GM23248 (cell line): ENCODE results near the gene ZBTB34. TPM values are rescaled to one million over a fixed set of nuclear protein-coding genes. Genes with fewer than 3 reads are reported as not detected.

Experiments
- DNase-seq: peaks from one replicate; pipeline ENCODE4 v3.0.0-alpha.2; 2015
- H2AFZ ChIP-seq: fragments of 200-600 bp; sonication (generic); 2 replicates; pipeline ENCODE4 v1.6.1; 2016; ENCODE audit warnings: antibody characterized with exemption
- H3F3A ChIP-seq: fragments of 200-600 bp; sonication (generic); 2 replicates; pipeline ENCODE4 v1.6.1; 2016; ENCODE audit warnings: mild to moderate bottlenecking, antibody characterized with exemption, mixed run types; ENCODE audit not compliant: insufficient read depth
- H3K27ac ChIP-seq: fragments of 200-600 bp; sonication (generic); 2 replicates; pipeline ENCODE4 v1.5.1; 2016; ENCODE audit warnings: mild to moderate bottlenecking
- H3K27me3 ChIP-seq: fragments of 200-600 bp; sonication (generic); replicated peaks from 2 replicates; pipeline ENCODE4 v1.6.1; 2016; ENCODE audit warnings: mild to moderate bottlenecking; ENCODE audit not compliant: insufficient read depth
- H3K36me3 ChIP-seq: fragments of 200-600 bp; sonication (generic); 2 replicates; pipeline ENCODE4 v1.6.1; 2016; ENCODE audit warnings: low read depth, mild to moderate bottlenecking
- H3K4me1 ChIP-seq: fragments of 200-600 bp; sonication (generic); 2 replicates; pipeline ENCODE4 v1.6.1; 2016; ENCODE audit warnings: mild to moderate bottlenecking; ENCODE audit not compliant: insufficient read depth
- H3K4me2 ChIP-seq: fragments of 200-600 bp; sonication (generic); one replicate; pipeline ENCODE4 v1.6.1; 2016; ENCODE audit warnings: mild to moderate bottlenecking; ENCODE audit not compliant: unreplicated experiment
- H3K4me3 ChIP-seq: fragments of 200-600 bp; sonication (generic); 2 replicates; pipeline ENCODE4 v1.5.1; 2016; ENCODE audit warnings: mild to moderate bottlenecking
- H3K79me2 ChIP-seq: fragments of 200-600 bp; sonication (generic); 2 replicates; pipeline ENCODE4 v1.6.1; 2016; ENCODE audit warnings: mild to moderate bottlenecking; ENCODE audit not compliant: insufficient read depth
- H3K9ac ChIP-seq: fragments of 200-600 bp; sonication (generic); 2 replicates; pipeline ENCODE4 v1.6.1; 2016; ENCODE audit warnings: mild to moderate bottlenecking
- H3K9me2 ChIP-seq: fragments of 200-600 bp; sonication (generic); 2 replicates; pipeline ENCODE4 v1.6.1; 2016; ENCODE audit warnings: mixed run types, mild to moderate bottlenecking, moderate library complexity; ENCODE audit not compliant: insufficient read depth
- H3K9me3 ChIP-seq: fragments of 200-600 bp; sonication (generic); one replicate; pipeline ENCODE4 v1.6.1; 2017; ENCODE audit warnings: low read depth
- H4K20me1 ChIP-seq: fragments of 200-600 bp; sonication (generic); 2 replicates; pipeline ENCODE4 v1.6.0; 2016; ENCODE audit not compliant: insufficient read depth
- EZH2 ChIP-seq: fragments of 200-600 bp; sonication (generic); IDR thresholded peaks from 2 replicates; pipeline ENCODE4 v1.6.1; 2018; ENCODE audit warnings: antibody characterized with exemption, mild to moderate bottlenecking; ENCODE audit not compliant: insufficient read depth, poor library complexity, severe bottlenecking
- EZH2phosphoT487 ChIP-seq: fragments of 200-600 bp; sonication (generic); IDR thresholded peaks from 2 replicates; pipeline ENCODE4 v1.6.1; 2018; ENCODE audit warnings: antibody characterized with exemption, moderate library complexity, mild to moderate bottlenecking, low read depth; ENCODE audit not compliant: insufficient read depth
- WGBS, 2 experiments: methylation state at CpG; one replicate each; pipeline ENCODE4 v1.1.6; 2015 to 2017; ENCODE audit warnings: low lambda C conversion rate in 2 of 2, low coverage in 1 of 2; ENCODE audit errors: missing lambda C conversion rate in 2 of 2; 5-methylcytosine and 5-hydroxymethylcytosine counted together
- in situ Hi-C: fragments of 300-500 bp; cut with MboI; formaldehyde crosslinking; loops from 2 replicates; pipeline ENCODE4 v1.15.0; 2020
- polyA plus RNA-seq: library from polyadenylated mRNA; unstranded; fragments of >200 nt; fragmentation: Nextera tagmentation; extraction: Ambion mirVana; gene quantifications from 2 replicates; pipeline ENCODE4 v1.2.1, GENCODE V29; 2016
- total RNA-seq: library from RNA; depleted of rRNA; stranded (reverse); fragments of >200 nt; shearing (Covaris generic); gene quantifications from 2 replicates; pipeline ENCODE4 v1.2.3, GENCODE V29; 2014

Gene ZBTB34
- total and polyA plus RNA-seq, 2 experiments from 2014 or later = 2.3 to 5.5 TPM

DNA sequence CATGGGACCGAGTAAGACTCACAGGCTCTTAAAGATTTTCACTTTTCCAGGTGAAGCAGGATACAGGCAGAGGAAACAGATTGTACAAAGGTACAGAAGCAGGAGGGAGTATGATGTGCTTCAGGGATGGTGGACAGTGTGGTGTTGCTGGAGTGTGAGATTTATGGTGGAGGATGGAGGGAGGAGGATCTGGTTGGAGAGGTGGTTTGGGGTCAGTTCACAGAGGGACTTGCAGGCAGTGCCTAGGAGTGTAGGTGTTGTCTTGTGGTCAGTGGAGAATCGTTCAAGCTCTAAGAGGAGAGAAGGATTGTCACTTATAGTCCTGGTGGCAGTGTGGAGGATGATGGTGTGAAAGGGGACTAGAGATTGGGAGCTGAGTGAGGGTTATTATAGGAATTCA is 65.9 kb downstream of the ZBTB34 start:
- Histone ChIP-seq H3K9me2 (no peaks in the 10 kb centered on the region), H3K79me2 (no peaks in the 10 kb centered on the region), H3K27ac (no peak overlapping the region), H3K9ac (no peak overlapping the region), H3K9me3 (no peaks in the 10 kb centered on the region), H4K20me1 (no peaks in the 10 kb centered on the region), H3K36me3 (no peaks in the 10 kb centered on the region), H3F3A (no peaks in the 10 kb centered on the region), H2AFZ (no peak overlapping the region), H3K27me3 (peaks cover 34% of the 10 kb centered on the region), H3K4me3 (no peak overlapping the region), H3K4me2 (no peak overlapping the region), H3K4me1 (no peaks in the 10 kb centered on the region)
- TF ChIP-seq EZH2phosphoT487 = no peak
- no peak for TF ChIP-seq EZH2
- no peak for DNase-seq
- in situ Hi-C loops = no loop called here
- 30 to 36% methylated on average over 2 of the region's 2 CpGs for WGBS, 2 experiments

DNA sequence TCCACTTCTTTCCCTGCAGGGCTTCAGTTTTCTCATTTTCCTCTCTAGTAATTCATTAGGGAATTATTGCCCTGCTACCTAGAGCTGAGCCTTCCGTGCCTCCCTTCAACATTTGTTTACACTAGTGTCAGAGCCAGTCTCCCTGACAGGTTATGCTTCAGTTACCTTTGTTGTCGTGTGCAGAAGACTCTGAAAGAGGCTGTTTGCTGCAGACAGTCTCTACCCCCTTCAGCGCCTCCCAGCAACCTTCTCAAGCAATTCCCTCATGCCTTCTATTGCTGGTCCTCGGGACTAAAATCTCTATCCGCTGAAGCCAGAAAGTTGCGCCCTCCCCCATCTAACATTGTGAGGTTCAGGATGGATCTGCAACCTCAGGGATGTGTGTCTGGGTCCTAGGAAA is 67.0 kb downstream of the ZBTB34 start:
- Histone ChIP-seq H4K20me1 (no peaks in the 10 kb centered on the region), H3K27ac (no peak overlapping the region), H3K9me2 (no peaks in the 10 kb centered on the region), H2AFZ (no peak overlapping the region), H3K4me3 (no peak overlapping the region), H3K79me2 (no peaks in the 10 kb centered on the region), H3K4me2 (no peak overlapping the region), H3K9ac (no peak overlapping the region), H3K27me3 (peaks cover 26% of the 10 kb centered on the region), H3K4me1 (no peaks in the 10 kb centered on the region), H3K36me3 (no peaks in the 10 kb centered on the region), H3F3A (no peaks in the 10 kb centered on the region), H3K9me3 (no peaks in the 10 kb centered on the region)
- no peak for TF ChIP-seq EZH2phosphoT487
- TF ChIP-seq EZH2 = no peak
- WGBS, 2 experiments = 65 to 68% methylated on average over 6 of the region's 6 CpGs
- in situ Hi-C loops = no loop called here
- DNase-seq = no peak

DNA sequence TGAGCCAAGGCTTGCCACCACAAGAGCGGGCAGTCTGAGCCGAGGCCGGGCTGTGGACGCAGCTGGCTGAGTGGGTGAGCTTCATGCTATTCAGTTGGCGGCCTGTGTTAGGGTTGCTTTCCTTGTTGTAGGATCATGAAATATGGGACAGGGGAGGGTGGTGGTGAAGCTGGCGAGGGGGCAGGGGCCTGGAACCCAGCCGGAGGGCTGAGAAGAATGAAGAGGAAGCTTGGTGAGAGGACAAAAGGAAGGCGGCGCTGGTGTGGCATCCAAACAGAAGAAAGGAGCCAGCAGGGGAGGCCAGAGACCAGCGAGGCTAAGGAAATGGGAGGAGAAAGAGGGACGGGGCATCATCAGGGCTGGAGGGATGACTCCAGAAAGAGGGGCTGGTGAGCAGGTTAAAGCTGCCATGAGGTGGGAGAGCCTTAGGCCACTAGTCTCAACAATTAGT is 72.5 kb downstream of the ZBTB34 start:
- H3K9ac ChIP-seq = no peak overlapping the region
- TF ChIP-seq EZH2phosphoT487 = no peak
- TF ChIP-seq EZH2 = no peak
- H3K27me3 ChIP-seq = peaks cover 6% of the 10 kb centered on the region

DNA sequence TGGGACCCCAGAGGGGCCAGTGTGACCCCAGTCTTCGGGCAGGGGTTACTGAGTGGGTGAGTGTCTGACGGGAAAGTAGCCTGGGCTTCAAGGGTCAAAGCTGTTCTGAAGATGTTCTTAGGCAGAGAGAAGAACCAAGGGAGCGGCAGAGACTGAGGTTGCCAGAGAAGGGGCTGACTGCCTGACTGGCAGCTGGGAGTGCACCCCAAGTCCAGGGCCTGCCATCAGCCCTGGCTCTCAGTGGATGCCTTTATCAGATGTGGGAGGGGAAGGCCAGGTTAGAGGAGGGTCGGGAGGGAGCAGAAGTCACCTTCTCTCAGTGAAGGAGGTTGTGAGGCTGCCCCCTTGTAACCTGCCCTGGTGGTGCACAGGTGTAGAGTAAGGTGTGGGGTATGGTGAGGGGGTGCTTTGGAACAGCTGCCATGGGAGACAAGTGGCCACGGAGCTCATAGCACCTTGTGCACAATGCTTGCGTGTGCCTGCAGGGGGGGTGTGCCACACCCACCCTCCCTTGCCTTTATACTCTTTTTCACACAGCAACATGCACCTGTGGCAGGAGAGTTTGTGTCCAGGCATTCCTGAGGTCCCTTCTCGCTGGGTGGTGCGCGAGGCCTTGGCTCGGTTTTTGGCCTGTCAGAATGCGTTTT is 73.0 kb downstream of the ZBTB34 start:
- Histone ChIP-seq H3K9ac (no peak overlapping the region), H3K79me2 (no peaks in the 10 kb centered on the region), H3K27me3 (peaks cover 6% of the 10 kb centered on the region), H3K36me3 (no peaks in the 10 kb centered on the region), H2AFZ (no peak overlapping the region), H3K4me3 (no peak overlapping the region), H3K9me2 (no peaks in the 10 kb centered on the region), H3K4me2 (no peak overlapping the region), H4K20me1 (no peaks in the 10 kb centered on the region), H3K27ac (no peak overlapping the region), H3K9me3 (no peaks in the 10 kb centered on the region), H3F3A (no peaks in the 10 kb centered on the region), H3K4me1 (no peaks in the 10 kb centered on the region)
- TF ChIP-seq EZH2 = no peak
- in situ Hi-C loops = no loop called here
- WGBS, 2 experiments = 80 to 84% methylated on average over 11 of the region's 11 CpGs
- DNase-seq = no peak

More for the DNA sequence above, 72.5 kb downstream of the ZBTB34 start:
- Histone ChIP-seq H4K20me1 (no peaks in the 10 kb centered on the region), H3K4me1 (no peaks in the 10 kb centered on the region), H3F3A (no peaks in the 10 kb centered on the region), H2AFZ (no peak overlapping the region), H3K4me2 (no peak overlapping the region), H3K4me3 (no peak overlapping the region), H3K27ac (no peak overlapping the region), H3K79me2 (no peaks in the 10 kb centered on the region), H3K36me3 (no peaks in the 10 kb centered on the region), H3K9me2 (no peaks in the 10 kb centered on the region), H3K9me3 (no peaks in the 10 kb centered on the region)
- 88 to 90% methylated on average over 8 to 11 of the region's 11 CpGs for WGBS, 2 experiments
- in situ Hi-C loops = no loop called here
- no peak for DNase-seq
